ENCODE data around the gene ABR. TPM values are rescaled to one million over a fixed set of nuclear protein-coding genes. Genes with fewer than 3 reads are reported as not detected.

ABR gene
- total RNA-seq, 1 experiment from 2014 or later = 78.3 TPM

DNA sequence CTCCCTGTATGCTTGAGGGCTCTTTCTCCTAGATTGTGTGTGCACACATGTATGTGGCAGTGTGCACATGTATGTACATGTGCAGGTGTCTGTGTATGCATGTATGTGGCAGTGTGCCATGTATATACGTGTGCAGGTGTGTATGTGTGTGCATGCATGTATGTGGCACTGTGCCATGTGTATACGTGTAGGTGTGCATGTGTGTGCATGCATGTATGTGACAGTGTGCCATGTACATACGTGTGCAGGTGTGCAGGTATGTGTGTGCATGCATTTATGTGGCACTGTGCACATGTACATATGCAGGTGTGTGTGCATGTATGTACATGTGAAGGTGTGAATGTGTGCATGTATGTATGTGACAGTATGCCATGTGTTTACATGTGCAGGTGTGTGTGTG lies 46.5 kb upstream of the ABR start:
- TF ChIP-seq, protein P1, sequence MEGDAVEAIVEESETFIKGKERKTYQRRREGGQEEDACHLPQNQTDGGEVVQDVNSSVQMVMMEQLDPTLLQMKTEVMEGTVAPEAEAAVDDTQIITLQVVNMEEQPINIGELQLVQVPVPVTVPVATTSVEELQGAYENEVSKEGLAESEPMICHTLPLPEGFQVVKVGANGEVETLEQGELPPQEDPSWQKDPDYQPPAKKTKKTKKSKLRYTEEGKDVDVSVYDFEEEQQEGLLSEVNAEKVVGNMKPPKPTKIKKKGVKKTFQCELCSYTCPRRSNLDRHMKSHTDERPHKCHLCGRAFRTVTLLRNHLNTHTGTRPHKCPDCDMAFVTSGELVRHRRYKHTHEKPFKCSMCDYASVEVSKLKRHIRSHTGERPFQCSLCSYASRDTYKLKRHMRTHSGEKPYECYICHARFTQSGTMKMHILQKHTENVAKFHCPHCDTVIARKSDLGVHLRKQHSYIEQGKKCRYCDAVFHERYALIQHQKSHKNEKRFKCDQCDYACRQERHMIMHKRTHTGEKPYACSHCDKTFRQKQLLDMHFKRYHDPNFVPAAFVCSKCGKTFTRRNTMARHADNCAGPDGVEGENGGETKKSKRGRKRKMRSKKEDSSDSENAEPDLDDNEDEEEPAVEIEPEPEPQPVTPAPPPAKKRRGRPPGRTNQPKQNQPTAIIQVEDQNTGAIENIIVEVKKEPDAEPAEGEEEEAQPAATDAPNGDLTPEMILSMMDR (IDR thresholded peaks at IDR 0.05; ENCODE audit: insufficient read depth in 1 of 2, low read depth in 1 of 2, low read length in 1 of 2, severe bottlenecking in 1 of 2, unreplicated experiment in 1 of 2) = no peak
- no TSS peak for BruUV-seq (replicated peaks)
- POLR2A ChIA-PET = no interaction called here
- CTCF ChIA-PET = no interaction called here
- Mint-ChIP-seq H3K27me3 (ENCODE audit: insufficient read depth, unreplicated experiment) (peaks cover 3% of the 10 kb centered on the region), H3K4me1 (ENCODE audit: low read depth, unreplicated experiment) (peaks cover 36% of the 10 kb centered on the region), H3K4me3 (ENCODE audit: unreplicated experiment) (no peak overlapping the region), H3K9me3 (ENCODE audit: unreplicated experiment) (no peaks in the 10 kb centered on the region), H3K36me3 (ENCODE audit: insufficient read depth, unreplicated experiment) (peaks cover 30% of the 10 kb centered on the region), H3K27ac (ENCODE audit: unreplicated experiment) (no peak overlapping the region)
- no peak for DNase-seq
- intact Hi-C loops (cut with micrococcal nuclease; ENCODE audit: unreplicated experiment) = no loop called here
- Histone ChIP-seq H3K36me3 (ENCODE audit: control insufficient read depth, insufficient read depth, low read length) (no peaks in the 10 kb centered on the region; the same call in 1 of the 2 replicates), H3K4me3 (ENCODE audit: low read depth, low read length) (no peak overlapping the region), H3K4me1 (peaks cover 21% of the 10 kb centered on the region), H3K27me3 (replicated peaks; ENCODE audit: control insufficient read depth, insufficient read depth, low read length) (no peaks in the 10 kb centered on the region), H3K9me3 (no peaks in the 10 kb centered on the region)

DNA sequence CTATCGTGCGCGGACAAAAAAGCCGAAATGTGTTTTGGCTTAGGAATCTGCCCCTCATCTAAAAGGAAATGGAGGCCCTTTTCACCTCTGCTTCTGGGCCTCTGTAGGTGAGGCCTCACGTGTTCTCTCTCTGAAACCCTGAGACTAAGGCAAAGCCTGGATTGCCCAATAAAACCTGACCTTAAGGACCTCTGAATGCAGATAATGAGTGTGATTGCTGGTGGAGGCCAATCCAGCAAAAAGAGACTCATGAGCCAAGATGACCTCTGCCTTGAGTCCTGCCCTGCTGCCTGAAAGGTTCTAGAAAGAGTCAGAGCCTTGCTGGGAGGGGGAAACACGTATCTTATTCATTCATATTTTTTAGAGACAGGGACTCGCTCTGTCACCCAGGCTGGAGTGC lies 44.5 kb upstream of the ABR start:
- H3K36me3 ChIP-seq (ENCODE audit: control insufficient read depth, insufficient read depth, low read length) = no peaks in the 10 kb centered on the region; the same call in 1 of the 2 replicates
- TF ChIP-seq, protein P1 (IDR thresholded peaks at IDR 0.05; ENCODE audit: insufficient read depth in 1 of 2, low read depth in 1 of 2, low read length in 1 of 2, severe bottlenecking in 1 of 2, unreplicated experiment in 1 of 2) = no peak
- DNase-seq = peak; percentile 81 to 88
- H3K4me3 ChIP-seq (ENCODE audit: low read depth, low read length) = no peak overlapping the region
- BruUV-seq (replicated peaks) = no TSS peak
- H3K4me1 Mint-ChIP-seq (ENCODE audit: low read depth, unreplicated experiment) = peaks cover 36% of the 10 kb centered on the region
- CTCF ChIA-PET = no interaction called here
- intact Hi-C loops (cut with micrococcal nuclease; ENCODE audit: unreplicated experiment) = no loop called here
- peak overlapping the region; percentile 86 for H3K27ac Mint-ChIP-seq (ENCODE audit: unreplicated experiment)
- no peak overlapping the region for H3K4me3 Mint-ChIP-seq (ENCODE audit: unreplicated experiment)
- H3K27me3 Mint-ChIP-seq (ENCODE audit: insufficient read depth, unreplicated experiment) = peaks cover 3% of the 10 kb centered on the region
- no peaks in the 10 kb centered on the region for H3K9me3 ChIP-seq
- peaks cover 21% of the 10 kb centered on the region for H3K4me1 ChIP-seq
- no peaks in the 10 kb centered on the region for H3K27me3 ChIP-seq (replicated peaks; ENCODE audit: control insufficient read depth, insufficient read depth, low read length)
- peaks cover 25% of the 10 kb centered on the region for H3K36me3 Mint-ChIP-seq (ENCODE audit: insufficient read depth, unreplicated experiment)
- POLR2A ChIA-PET = no interaction called here
- H3K9me3 Mint-ChIP-seq (ENCODE audit: unreplicated experiment) = no peaks in the 10 kb centered on the region

DNA sequence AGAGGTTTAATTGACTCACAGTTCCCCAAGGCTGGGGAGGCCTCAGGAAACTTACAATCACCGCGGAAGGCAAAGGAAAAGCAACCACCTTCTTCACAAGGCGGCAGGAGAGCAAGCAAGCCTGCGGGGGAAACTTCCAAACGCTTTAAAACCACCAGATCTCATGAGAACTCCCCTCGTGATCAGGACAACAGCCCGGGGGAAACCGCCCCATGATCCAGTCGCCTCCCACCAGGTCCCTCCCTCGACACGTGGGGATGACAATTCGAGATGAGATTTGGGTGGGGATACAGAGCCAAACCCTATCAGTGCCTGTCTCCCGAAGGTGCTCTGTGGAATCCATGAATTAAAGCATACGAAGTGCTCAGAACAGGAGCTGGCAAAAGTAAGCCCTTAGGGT lies 43.9 kb upstream of the ABR start:
- H3K4me1 ChIP-seq = peaks cover 21% of the 10 kb centered on the region
- Mint-ChIP-seq H3K9me3 (ENCODE audit: unreplicated experiment) (no peaks in the 10 kb centered on the region), H3K36me3 (ENCODE audit: insufficient read depth, unreplicated experiment) (peaks cover 25% of the 10 kb centered on the region), H3K4me1 (ENCODE audit: low read depth, unreplicated experiment) (peaks cover 36% of the 10 kb centered on the region), H3K27ac (ENCODE audit: unreplicated experiment) (peak overlapping the region; percentile 86), H3K4me3 (ENCODE audit: unreplicated experiment) (no peak overlapping the region), H3K27me3 (ENCODE audit: insufficient read depth, unreplicated experiment) (peaks cover 3% of the 10 kb centered on the region)
- H3K27me3 ChIP-seq (replicated peaks; ENCODE audit: control insufficient read depth, insufficient read depth, low read length) = no peaks in the 10 kb centered on the region
- TF ChIP-seq, protein P1 (IDR thresholded peaks at IDR 0.05; ENCODE audit: insufficient read depth in 1 of 2, low read depth in 1 of 2, low read length in 1 of 2, severe bottlenecking in 1 of 2, unreplicated experiment in 1 of 2) = no peak
- no peaks in the 10 kb centered on the region for H3K9me3 ChIP-seq
- ChIA-PET CTCF (no interaction called here), POLR2A (no interaction called here)
- no TSS peak for BruUV-seq (replicated peaks)
- no peak overlapping the region for H3K4me3 ChIP-seq (ENCODE audit: low read depth, low read length)
- no peaks in the 10 kb centered on the region; the same call in 1 of the 2 replicates for H3K36me3 ChIP-seq (ENCODE audit: control insufficient read depth, insufficient read depth, low read length)
- intact Hi-C loops (cut with micrococcal nuclease; ENCODE audit: unreplicated experiment) = no loop called here
- DNase-seq = no peak

All from Caco-2 (cell line).